ENCODE measurements around the gene LGR4. TPM values are rescaled to one million over a fixed set of nuclear protein-coding genes. Genes with fewer than 3 reads are reported as not detected.

The LGR4 gene
- total RNA-seq, 1 experiment from 2014 or later: 99.2 TPM

- Histone ChIP-seq H2BK20ac (ENCODE audit: low read depth, low read length, poor library complexity, severe bottlenecking) (no peak overlapping the region), H2BK12ac (ENCODE audit: insufficient read length, low read depth, low read length) (no peak overlapping the region), H4K5ac (ENCODE audit: insufficient read length, low read depth, low read length) (no peak overlapping the region), H3K56ac (ENCODE audit: insufficient read length, low read depth, low read length) (no peak overlapping the region), H4K20me1 (ENCODE audit: control insufficient read depth, insufficient read depth, insufficient read length) (no peaks in the 10 kb centered on the region), H3K9ac (ENCODE audit: extremely low read depth, insufficient read length, low read length) (no peak overlapping the region), H3K79me1 (ENCODE audit: insufficient read depth, low read depth, low read length, poor library complexity, severe bottlenecking) (peaks cover 4% of the 10 kb centered on the region), H3K27me3 (ENCODE audit: insufficient read depth, low read length) (no peaks in the 10 kb centered on the region), H4K91ac (ENCODE audit: insufficient read length, low read depth, low read length) (no peak overlapping the region), H2BK120ac (ENCODE audit: low read depth, low read length, poor library complexity, severe bottlenecking) (no peak overlapping the region), H2BK5ac (ENCODE audit: insufficient read length, low read length) (no peak overlapping the region), H2BK15ac (ENCODE audit: low read depth, low read length) (no peak overlapping the region), H3K79me2 (ENCODE audit: insufficient read depth, low read length) (peaks cover 15% of the 10 kb centered on the region; the same call in 1 of the 2 replicates), H3K23me2 (ENCODE audit: insufficient read length, low read depth, low read length, poor library complexity, severe bottlenecking) (peaks cover 3% of the 10 kb centered on the region), H3K27ac (ENCODE audit: insufficient read length, low read depth, low read length) (peak overlapping the region; percentile 57), H3K4me1 (ENCODE audit: insufficient read depth, low read length) (peaks cover 23% of the 10 kb centered on the region), H3K23ac (ENCODE audit: insufficient read length, low read depth, low read length) (no peak overlapping the region), H2AK5ac (ENCODE audit: insufficient read length, low read length) (no peak overlapping the region), H3T11ph (ENCODE audit: low read length) (no peak overlapping the region), H4K8ac (replicated peaks; ENCODE audit: insufficient read length, low read depth, low read length) (no peak overlapping the region), H3K14ac (ENCODE audit: insufficient read depth, low read length) (no peak overlapping the region), H2AFZ (ENCODE audit: low read length) (no peak overlapping the region), H3K4ac (ENCODE audit: low read depth, low read length) (no peak overlapping the region), H3K9me3 (ENCODE audit: control insufficient read depth, low read depth, low read length) (no peaks in the 10 kb centered on the region), H3K18ac (ENCODE audit: insufficient read length, low read depth, low read length) (no peak overlapping the region), H3K4me2 (ENCODE audit: insufficient read depth, insufficient read length, low read length) (peak overlapping the region; percentile 64)
- peaks cover 62 to 63% of the 10 kb centered on the region in 2 experiments for H3K4me1 Mint-ChIP-seq
- peak overlapping the region; percentile 32 to 68; a peak in 4 of 5 replicates for H3K4me3 Mint-ChIP-seq
- WGBS (ENCODE audit: extremely low coverage, insufficient read length, low lambda C conversion rate): no CpG with 5 or more reads among the region's 2 CpGs
- H3K27ac Mint-ChIP-seq: peak overlapping the region; percentile 50 to 89 (median 78); a peak in 6 of 7 replicates
- TF ChIP-seq, protein P1, sequence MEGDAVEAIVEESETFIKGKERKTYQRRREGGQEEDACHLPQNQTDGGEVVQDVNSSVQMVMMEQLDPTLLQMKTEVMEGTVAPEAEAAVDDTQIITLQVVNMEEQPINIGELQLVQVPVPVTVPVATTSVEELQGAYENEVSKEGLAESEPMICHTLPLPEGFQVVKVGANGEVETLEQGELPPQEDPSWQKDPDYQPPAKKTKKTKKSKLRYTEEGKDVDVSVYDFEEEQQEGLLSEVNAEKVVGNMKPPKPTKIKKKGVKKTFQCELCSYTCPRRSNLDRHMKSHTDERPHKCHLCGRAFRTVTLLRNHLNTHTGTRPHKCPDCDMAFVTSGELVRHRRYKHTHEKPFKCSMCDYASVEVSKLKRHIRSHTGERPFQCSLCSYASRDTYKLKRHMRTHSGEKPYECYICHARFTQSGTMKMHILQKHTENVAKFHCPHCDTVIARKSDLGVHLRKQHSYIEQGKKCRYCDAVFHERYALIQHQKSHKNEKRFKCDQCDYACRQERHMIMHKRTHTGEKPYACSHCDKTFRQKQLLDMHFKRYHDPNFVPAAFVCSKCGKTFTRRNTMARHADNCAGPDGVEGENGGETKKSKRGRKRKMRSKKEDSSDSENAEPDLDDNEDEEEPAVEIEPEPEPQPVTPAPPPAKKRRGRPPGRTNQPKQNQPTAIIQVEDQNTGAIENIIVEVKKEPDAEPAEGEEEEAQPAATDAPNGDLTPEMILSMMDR (conservative IDR thresholded peaks at IDR 0.05): no peak
- no peaks in the 10 kb centered on the region for H3K9me3 Mint-ChIP-seq
- peak; percentile 89 for DNase-seq
- H3K36me3 Mint-ChIP-seq (ENCODE audit: insufficient read depth in 1 of 3, low read depth in 3 of 3): peaks cover 0 to 16% (median 9%) of the 10 kb centered on the region in 3 experiments; a peak in 4 of 7 replicates
- no peaks in the 10 kb centered on the region for H3K27me3 Mint-ChIP-seq (ENCODE audit: low read depth)
These were observed 27.8 kb downstream of the LGR4 start for GRCh38 chr11:27444801-27445215.

All from H9 (cell line).